Stimulated activated CD4-positive, alpha-beta T cell treated with anti-CD3 and anti-CD28 coated beads, Interleukin-4, amount 100 ng/mL, for 1 hour (primary cell): ENCODE data around the gene RPL18A.
"Not testable (repeated sequence)": the region's sequence is repeated elsewhere in the genome, so short reads cannot be mapped to it uniquely, and the experiment has no call there.

Experiments
- DNase-seq: peaks from one replicate; pipeline ENCODE4 v3.0.0-alpha.2; 2020

Gene RPL18A

GRCh38 chr19:17866964-17867486 is 7.3 kb downstream of the RPL18A start:
- no peak for DNase-seq

GRCh38 chr19:17868669-17869068 is 9.0 kb downstream of the RPL18A start:
- no peak for DNase-seq

- no peak for DNase-seq
These were observed 9.5 kb downstream of the RPL18A start for GRCh38 chr19:17869114-17869608.

GRCh38 chr19:17871032-17871877 is 11.5 kb downstream of the RPL18A start:
- no peak for DNase-seq

GRCh38 chr19:17871878-17872250 is 12.2 kb downstream of the RPL18A start, which contains the start of gene SLC5A5:
SLC5A5 (plus strand) TSS chr19:17871945; CDS start chr19:17872320, 375 bp downstream.
- DNase-seq = peak; percentile 26

- peak; percentile 62 for DNase-seq
These were observed 12.7 kb downstream of the RPL18A start for GRCh38 chr19:17872251-17873001.

- peak; percentile 76 for DNase-seq
These were observed 14.4 kb downstream of the RPL18A start for GRCh38 chr19:17873786-17874757.

GRCh38 chr19:17874758-17875135 is 15.0 kb downstream of the RPL18A start:
- no peak for DNase-seq

GRCh38 chr19:17877696-17878095 is 18.0 kb downstream of the RPL18A start:
- DNase-seq = no peak

GRCh38 chr19:17879466-17879865 is 19.8 kb downstream of the RPL18A start:
- DNase-seq = no peak

GRCh38 chr19:17881701-17882100 is 22.0 kb downstream of the RPL18A start:
- DNase-seq = no peak

- DNase-seq = no peak
These were observed 24.1 kb downstream of the RPL18A start for GRCh38 chr19:17883627-17884410.

- DNase-seq = no peak
These were observed 26.8 kb downstream of the RPL18A start for GRCh38 chr19:17886515-17886914.

GRCh38 chr19:17887221-17887620 is 27.5 kb downstream of the RPL18A start:
- DNase-seq = not testable (repeated sequence)

GRCh38 chr19:17888260-17888659 is 28.6 kb downstream of the RPL18A start:
- no peak for DNase-seq

GRCh38 chr19:17889609-17890214 is 30.0 kb downstream of the RPL18A start:
- DNase-seq = no peak

- no peak for DNase-seq
These were observed 34.1 kb downstream of the RPL18A start for GRCh38 chr19:17893766-17894165.

GRCh38 chr19:17902701-17903100 is 43.0 kb downstream of the RPL18A start:
- DNase-seq = no peak

GRCh38 chr19:17908244-17908643 is 48.5 kb downstream of the RPL18A start:
- no peak for DNase-seq

GRCh38 chr19:17909003-17909732 is 49.5 kb downstream of the RPL18A start:
- no peak for DNase-seq
